ENCODE data around the gene C1orf87.
A peak's percentile ranks its signal among the peaks of the same experiment; 100 is the strongest.

The C1orf87 gene

DNA sequence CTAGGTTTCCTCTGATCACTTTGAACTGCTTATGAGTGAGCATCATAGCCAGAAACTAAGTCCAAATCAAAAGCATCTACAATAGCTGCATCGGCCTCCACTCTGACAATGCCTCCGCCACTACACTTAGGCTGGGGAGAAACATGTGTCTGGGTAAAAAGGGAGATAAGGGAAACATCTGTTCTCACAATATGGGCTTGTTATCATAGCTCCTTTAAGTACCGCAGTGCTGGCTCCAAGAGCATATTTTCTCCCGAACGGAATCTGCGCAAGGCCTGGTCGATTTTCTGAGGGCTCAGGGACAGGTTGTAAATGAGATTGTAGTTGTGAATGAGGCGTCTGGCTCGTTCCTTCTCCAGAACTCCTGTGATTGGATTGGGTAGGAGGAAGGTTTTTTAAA is 83.1 kb downstream of the C1orf87 start:
- H3K27me3 ChIP-seq (ENCODE audit: insufficient read depth, low read length, poor library complexity) = no peaks in the 10 kb centered on the region
- H2BK120ac ChIP-seq (ENCODE audit: low read depth, low read length) = no peak overlapping the region
- no peak overlapping the region for H4K5ac ChIP-seq (ENCODE audit: low read length)
- no peak overlapping the region for H3K56ac ChIP-seq (ENCODE audit: low read length)
- no peak overlapping the region for H2AK5ac ChIP-seq (ENCODE audit: low read length)
- no peak overlapping the region for H3K18ac ChIP-seq (ENCODE audit: low read length)
- no CpG with 5 or more reads among the region's 9 CpGs for WGBS (ENCODE audit: extremely low coverage, insufficient coverage, low lambda C conversion rate)
- H3K79me1 ChIP-seq (ENCODE audit: low read length) = no peaks in the 10 kb centered on the region
- no peak overlapping the region for H3K23ac ChIP-seq (ENCODE audit: low read length)
- H4K8ac ChIP-seq (ENCODE audit: low read depth, low read length) = no peak overlapping the region
- no peaks in the 10 kb centered on the region for H3K4me1 ChIP-seq (ENCODE audit: control insufficient read depth, low read depth, low read length)
- no peak overlapping the region for H3K4me3 ChIP-seq (ENCODE audit: low read length)
- H3K27ac ChIP-seq (ENCODE audit: low read depth, low read length) = no peak overlapping the region
- H2BK5ac ChIP-seq (ENCODE audit: low read length) = no peak overlapping the region
- DNase-seq = no peak
- H3K9ac ChIP-seq (ENCODE audit: low read length) = no peak overlapping the region
- H3K4me2 ChIP-seq (ENCODE audit: low read length) = no peak overlapping the region
- no peak overlapping the region for H2BK15ac ChIP-seq (replicated peaks; ENCODE audit: low read depth)
- H3K79me2 ChIP-seq (ENCODE audit: control insufficient read depth, insufficient read depth, low read length) = no peaks in the 10 kb centered on the region
- H3K4ac ChIP-seq (ENCODE audit: low read depth, low read length) = no peak overlapping the region
- H3K36me3 ChIP-seq (ENCODE audit: control insufficient read depth, insufficient read depth, low read length) = no peaks in the 10 kb centered on the region

DNA sequence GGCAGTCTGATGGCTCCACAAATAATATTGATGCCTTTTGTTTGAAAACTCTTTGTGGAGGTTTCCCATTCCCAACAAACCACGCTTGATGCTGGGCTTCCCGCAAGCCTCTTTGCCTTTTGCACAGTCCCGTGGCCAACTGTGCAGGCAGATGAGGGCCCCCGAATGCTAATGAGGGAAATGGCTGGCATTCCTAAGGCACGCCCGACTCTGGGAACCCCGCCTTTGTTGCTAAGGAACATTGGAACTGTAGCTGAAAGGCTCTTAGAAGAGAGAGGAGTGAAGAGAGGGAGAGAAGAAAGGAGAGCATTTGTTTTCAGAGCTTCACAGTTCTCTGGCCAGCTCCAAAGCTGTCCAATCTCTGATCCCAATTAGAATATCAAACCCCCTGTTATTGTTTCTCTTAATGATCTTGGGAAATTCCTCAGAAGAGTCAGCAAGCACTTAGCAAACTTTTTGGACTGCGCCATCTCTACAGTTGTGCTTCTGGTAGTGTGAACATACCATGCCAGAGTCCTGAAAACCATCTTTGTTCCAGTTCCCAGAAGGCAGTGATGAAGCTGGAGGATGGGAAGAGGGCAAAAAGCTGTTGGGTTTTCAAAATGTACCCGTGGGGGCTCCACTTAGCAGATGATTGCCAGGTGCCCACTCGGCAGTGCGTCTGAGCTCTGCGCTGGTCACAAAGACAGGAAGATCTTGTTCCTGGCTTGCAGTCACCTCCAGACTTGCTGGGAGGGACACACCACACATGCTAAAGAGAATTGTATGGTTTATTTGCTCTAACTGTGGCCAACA is 86.9 kb downstream of the C1orf87 start:
- H2AK5ac ChIP-seq (ENCODE audit: low read length) = no peak overlapping the region
- no peak overlapping the region for H2BK5ac ChIP-seq (ENCODE audit: low read length)
- H3K36me3 ChIP-seq (ENCODE audit: control insufficient read depth, insufficient read depth, low read length) = no peaks in the 10 kb centered on the region
- no peak overlapping the region for H4K5ac ChIP-seq (ENCODE audit: low read length)
- no peak overlapping the region for H3K4me3 ChIP-seq (ENCODE audit: low read length)
- H2BK15ac ChIP-seq (replicated peaks; ENCODE audit: low read depth) = no peak overlapping the region
- no peak overlapping the region for H3K23ac ChIP-seq (ENCODE audit: low read length)
- no CpG with 5 or more reads among the region's 12 CpGs for WGBS (ENCODE audit: extremely low coverage, insufficient coverage, low lambda C conversion rate)
- H3K27me3 ChIP-seq (ENCODE audit: insufficient read depth, low read length, poor library complexity) = no peaks in the 10 kb centered on the region
- no peaks in the 10 kb centered on the region for H3K79me1 ChIP-seq (ENCODE audit: low read length)
- H2BK120ac ChIP-seq (ENCODE audit: low read depth, low read length) = no peak overlapping the region
- no peak overlapping the region for H3K4ac ChIP-seq (ENCODE audit: low read depth, low read length)
- H3K4me2 ChIP-seq (ENCODE audit: low read length) = no peak overlapping the region
- no peaks in the 10 kb centered on the region for H3K79me2 ChIP-seq (ENCODE audit: control insufficient read depth, insufficient read depth, low read length)
- H3K4me1 ChIP-seq (ENCODE audit: control insufficient read depth, low read depth, low read length) = no peaks in the 10 kb centered on the region
- DNase-seq = peak; percentile 40
- no peak overlapping the region for H3K56ac ChIP-seq (ENCODE audit: low read length)
- H4K8ac ChIP-seq (ENCODE audit: low read depth, low read length) = no peak overlapping the region
- H3K18ac ChIP-seq (ENCODE audit: low read length) = no peak overlapping the region
- H3K27ac ChIP-seq (ENCODE audit: low read depth, low read length) = no peak overlapping the region
- H3K9ac ChIP-seq (ENCODE audit: low read length) = no peak overlapping the region

DNA sequence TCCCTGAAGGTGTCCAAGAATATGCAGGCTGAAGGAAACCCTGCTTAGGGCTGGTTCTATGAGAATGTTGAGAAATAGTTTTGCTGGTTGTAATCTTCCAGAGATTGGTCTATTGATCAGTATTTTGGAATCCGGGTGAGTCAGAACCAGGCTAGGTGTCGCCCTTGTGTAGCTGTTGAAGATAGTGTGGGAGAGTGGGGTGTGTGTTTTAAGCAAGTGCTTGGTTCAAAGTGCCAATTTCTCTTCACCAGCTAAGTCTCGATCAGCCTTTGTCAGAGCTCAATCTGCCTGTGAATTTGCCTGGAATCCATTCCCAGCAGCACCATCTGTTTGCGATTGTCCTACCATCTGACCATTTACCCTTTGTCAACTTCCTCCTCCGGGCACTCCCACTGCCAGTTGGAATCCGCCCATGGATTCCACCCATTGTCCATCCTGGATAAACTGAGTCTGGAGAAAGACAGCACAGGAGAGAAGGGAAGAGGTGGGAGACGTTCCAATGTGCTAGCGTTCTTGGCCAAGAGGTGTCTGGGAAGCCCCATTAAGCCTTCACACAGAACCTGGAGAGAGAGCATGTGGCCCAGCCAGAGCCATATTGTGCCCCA is 87.6 kb downstream of the C1orf87 start:
- H3K79me2 ChIP-seq (ENCODE audit: control insufficient read depth, insufficient read depth, low read length) = no peaks in the 10 kb centered on the region
- no peaks in the 10 kb centered on the region for H3K36me3 ChIP-seq (ENCODE audit: control insufficient read depth, insufficient read depth, low read length)
- no peak for DNase-seq
- H3K4me2 ChIP-seq (ENCODE audit: low read length) = no peak overlapping the region
- H3K23ac ChIP-seq (ENCODE audit: low read length) = no peak overlapping the region
- H3K9ac ChIP-seq (ENCODE audit: low read length) = no peak overlapping the region
- H4K5ac ChIP-seq (ENCODE audit: low read length) = no peak overlapping the region
- no peak overlapping the region for H2BK5ac ChIP-seq (ENCODE audit: low read length)
- WGBS (ENCODE audit: extremely low coverage, insufficient coverage, low lambda C conversion rate) = no CpG with 5 or more reads among the region's 8 CpGs
- no peak overlapping the region for H4K8ac ChIP-seq (ENCODE audit: low read depth, low read length)
- H2BK15ac ChIP-seq (replicated peaks; ENCODE audit: low read depth) = no peak overlapping the region
- H3K18ac ChIP-seq (ENCODE audit: low read length) = no peak overlapping the region
- no peak overlapping the region for H2AK5ac ChIP-seq (ENCODE audit: low read length)
- no peaks in the 10 kb centered on the region for H3K79me1 ChIP-seq (ENCODE audit: low read length)
- H3K27ac ChIP-seq (ENCODE audit: low read depth, low read length) = no peak overlapping the region
- no peaks in the 10 kb centered on the region for H3K27me3 ChIP-seq (ENCODE audit: insufficient read depth, low read length, poor library complexity)
- no peak overlapping the region for H2BK120ac ChIP-seq (ENCODE audit: low read depth, low read length)
- no peaks in the 10 kb centered on the region for H3K4me1 ChIP-seq (ENCODE audit: control insufficient read depth, low read depth, low read length)
- H3K4me3 ChIP-seq (ENCODE audit: low read length) = no peak overlapping the region
- no peak overlapping the region for H3K56ac ChIP-seq (ENCODE audit: low read length)
- no peak overlapping the region for H3K4ac ChIP-seq (ENCODE audit: low read depth, low read length)

DNA sequence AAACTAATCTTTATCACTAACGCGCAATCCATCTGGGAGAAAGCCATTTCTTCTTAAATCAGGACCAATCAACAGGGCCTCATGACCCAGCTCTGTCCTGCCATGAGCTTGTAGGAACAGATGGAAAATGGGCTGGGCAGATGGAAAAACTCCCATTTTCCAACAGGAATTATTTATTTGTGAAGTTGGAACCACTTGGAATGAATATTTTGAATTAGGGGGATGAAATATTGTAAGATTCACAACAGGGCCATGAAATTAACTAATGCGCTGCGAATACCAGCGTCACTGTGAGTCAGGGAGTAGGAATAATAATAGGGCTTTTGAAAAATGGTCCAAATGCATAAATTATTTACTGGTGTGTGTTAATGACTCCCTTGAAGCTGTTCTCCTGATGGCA is 93.9 kb downstream of the C1orf87 start:
- no peak overlapping the region for H3K23ac ChIP-seq (ENCODE audit: low read length)
- no peak overlapping the region for H2BK120ac ChIP-seq (ENCODE audit: low read depth, low read length)
- no peak overlapping the region for H3K4me3 ChIP-seq (ENCODE audit: low read length)
- no peak overlapping the region for H3K4me2 ChIP-seq (ENCODE audit: low read length)
- H4K8ac ChIP-seq (ENCODE audit: low read depth, low read length) = no peak overlapping the region
- no peak overlapping the region for H3K56ac ChIP-seq (ENCODE audit: low read length)
- DNase-seq = no peak
- H3K18ac ChIP-seq (ENCODE audit: low read length) = no peak overlapping the region
- H3K79me2 ChIP-seq (ENCODE audit: control insufficient read depth, insufficient read depth, low read length) = no peaks in the 10 kb centered on the region
- no peak overlapping the region for H3K9ac ChIP-seq (ENCODE audit: low read length)
- H4K5ac ChIP-seq (ENCODE audit: low read length) = no peak overlapping the region
- H3K4me1 ChIP-seq (ENCODE audit: control insufficient read depth, low read depth, low read length) = no peaks in the 10 kb centered on the region
- no peak overlapping the region for H2BK5ac ChIP-seq (ENCODE audit: low read length)
- H2AK5ac ChIP-seq (ENCODE audit: low read length) = no peak overlapping the region
- no peaks in the 10 kb centered on the region for H3K79me1 ChIP-seq (ENCODE audit: low read length)
- no peak overlapping the region for H3K4ac ChIP-seq (ENCODE audit: low read depth, low read length)
- WGBS (ENCODE audit: extremely low coverage, insufficient coverage, low lambda C conversion rate) = no CpG with 5 or more reads among the region's 5 CpGs
- no peaks in the 10 kb centered on the region for H3K36me3 ChIP-seq (ENCODE audit: control insufficient read depth, insufficient read depth, low read length)
- H3K27ac ChIP-seq (ENCODE audit: low read depth, low read length) = no peak overlapping the region
- no peaks in the 10 kb centered on the region for H3K27me3 ChIP-seq (ENCODE audit: insufficient read depth, low read length, poor library complexity)
- H2BK15ac ChIP-seq (replicated peaks; ENCODE audit: low read depth) = no peak overlapping the region

DNA sequence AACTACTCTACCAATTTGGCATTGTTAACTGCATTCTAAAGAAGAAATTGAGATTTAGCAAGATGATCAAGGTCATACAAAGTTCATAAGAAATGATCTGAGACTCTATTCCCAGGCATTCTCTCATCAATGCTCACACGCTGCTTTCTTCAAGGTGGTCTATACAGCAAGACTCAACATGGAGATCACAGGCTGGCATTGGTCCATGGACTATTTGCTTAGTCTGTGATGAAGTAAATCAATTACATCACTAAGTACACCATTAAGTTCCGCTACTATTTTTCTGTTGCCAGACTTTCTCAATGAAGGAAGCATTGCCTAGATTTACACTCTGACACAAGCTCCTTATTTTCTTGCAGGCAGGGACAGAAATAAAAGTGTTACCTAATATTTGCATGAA is 95.1 kb downstream of the C1orf87 start:
- Histone ChIP-seq H3K9ac (ENCODE audit: low read length) (no peak overlapping the region), H2BK5ac (ENCODE audit: low read length) (no peak overlapping the region), H3K4me1 (ENCODE audit: control insufficient read depth, low read depth, low read length) (no peaks in the 10 kb centered on the region), H3K18ac (ENCODE audit: low read length) (no peak overlapping the region), H3K56ac (ENCODE audit: low read length) (no peak overlapping the region), H2BK15ac (replicated peaks; ENCODE audit: low read depth) (no peak overlapping the region), H3K4me2 (ENCODE audit: low read length) (no peak overlapping the region), H3K4ac (ENCODE audit: low read depth, low read length) (no peak overlapping the region), H4K5ac (ENCODE audit: low read length) (no peak overlapping the region), H2AK5ac (ENCODE audit: low read length) (no peak overlapping the region), H3K4me3 (ENCODE audit: low read length) (no peak overlapping the region), H3K79me1 (ENCODE audit: low read length) (no peaks in the 10 kb centered on the region), H3K79me2 (ENCODE audit: control insufficient read depth, insufficient read depth, low read length) (no peaks in the 10 kb centered on the region), H3K27me3 (ENCODE audit: insufficient read depth, low read length, poor library complexity) (no peaks in the 10 kb centered on the region), H2BK120ac (ENCODE audit: low read depth, low read length) (no peak overlapping the region), H3K27ac (ENCODE audit: low read depth, low read length) (no peak overlapping the region), H3K23ac (ENCODE audit: low read length) (no peak overlapping the region), H4K8ac (ENCODE audit: low read depth, low read length) (no peak overlapping the region), H3K36me3 (ENCODE audit: control insufficient read depth, insufficient read depth, low read length) (no peaks in the 10 kb centered on the region)
- no peak for DNase-seq
- no CpG with 5 or more reads among the region's 2 CpGs for WGBS (ENCODE audit: extremely low coverage, insufficient coverage, low lambda C conversion rate)
